LNCAP (cell line): ENCODE data around the gene CIRBP.

Source experiments
- TF ChIP-seq, protein P1 (sequence below): fragments of 450-650 bp; IDR thresholded peaks from 2 replicates; pipeline ENCODE4 v1.5.1; 2017; ENCODE audit warnings: mild to moderate bottlenecking

Gene CIRBP

DNA sequence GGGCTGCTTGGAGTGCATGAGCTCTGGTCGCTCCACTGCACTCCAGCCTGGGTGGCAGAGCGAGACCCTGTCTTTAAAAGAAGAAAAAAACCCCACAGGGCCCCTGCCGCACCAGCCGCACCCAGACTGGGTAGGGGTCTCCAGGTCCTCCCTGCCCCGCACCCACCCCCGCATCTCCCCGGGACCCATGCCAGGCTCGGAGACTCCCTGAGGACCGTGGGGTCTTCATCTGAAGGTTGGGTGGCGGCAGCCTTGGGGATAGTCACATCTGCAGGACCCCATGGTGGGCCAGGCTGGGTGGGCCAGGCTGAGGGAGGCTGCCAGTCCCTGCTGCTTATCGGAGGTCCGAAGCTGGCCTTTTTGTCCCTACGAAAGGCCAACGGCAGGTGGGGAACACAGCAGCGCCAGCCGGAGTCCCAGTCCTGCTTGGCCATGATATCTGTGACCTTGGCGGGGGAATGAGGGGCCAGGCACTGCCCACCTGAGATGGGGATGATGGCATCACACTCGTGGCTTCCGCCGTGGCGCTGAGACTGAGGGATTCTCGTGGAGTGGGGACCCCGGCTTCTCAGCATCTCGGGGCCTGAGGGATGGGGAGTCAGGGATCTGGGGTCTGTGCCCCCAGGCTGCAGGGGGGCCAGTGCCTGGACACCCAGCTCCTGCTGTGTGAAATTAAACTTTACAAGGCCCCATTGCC, 27.6 kb downstream of the CIRBP start:
- TF ChIP-seq, protein P1, sequence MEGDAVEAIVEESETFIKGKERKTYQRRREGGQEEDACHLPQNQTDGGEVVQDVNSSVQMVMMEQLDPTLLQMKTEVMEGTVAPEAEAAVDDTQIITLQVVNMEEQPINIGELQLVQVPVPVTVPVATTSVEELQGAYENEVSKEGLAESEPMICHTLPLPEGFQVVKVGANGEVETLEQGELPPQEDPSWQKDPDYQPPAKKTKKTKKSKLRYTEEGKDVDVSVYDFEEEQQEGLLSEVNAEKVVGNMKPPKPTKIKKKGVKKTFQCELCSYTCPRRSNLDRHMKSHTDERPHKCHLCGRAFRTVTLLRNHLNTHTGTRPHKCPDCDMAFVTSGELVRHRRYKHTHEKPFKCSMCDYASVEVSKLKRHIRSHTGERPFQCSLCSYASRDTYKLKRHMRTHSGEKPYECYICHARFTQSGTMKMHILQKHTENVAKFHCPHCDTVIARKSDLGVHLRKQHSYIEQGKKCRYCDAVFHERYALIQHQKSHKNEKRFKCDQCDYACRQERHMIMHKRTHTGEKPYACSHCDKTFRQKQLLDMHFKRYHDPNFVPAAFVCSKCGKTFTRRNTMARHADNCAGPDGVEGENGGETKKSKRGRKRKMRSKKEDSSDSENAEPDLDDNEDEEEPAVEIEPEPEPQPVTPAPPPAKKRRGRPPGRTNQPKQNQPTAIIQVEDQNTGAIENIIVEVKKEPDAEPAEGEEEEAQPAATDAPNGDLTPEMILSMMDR: no peak

DNA sequence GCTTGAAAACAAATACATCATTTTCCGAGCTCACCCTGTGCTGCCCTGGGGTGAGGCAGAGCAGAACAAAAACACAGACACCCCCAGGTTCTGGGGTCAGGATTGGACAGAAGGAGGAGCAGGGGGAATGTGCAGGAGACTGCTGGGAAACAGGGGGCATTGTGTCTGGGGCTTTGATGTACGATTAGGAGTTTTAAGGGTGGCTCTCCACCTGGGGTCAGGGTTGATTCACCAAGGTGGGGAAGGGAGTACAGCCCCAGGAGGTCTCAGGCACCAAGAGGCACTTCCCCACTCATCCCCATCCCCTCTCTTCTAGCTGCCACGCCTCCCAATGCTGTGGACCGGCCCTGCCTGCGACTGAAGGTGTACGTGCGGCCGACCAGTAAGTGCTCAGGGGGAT, 29.1 kb downstream of the CIRBP start:
- TF ChIP-seq, protein P1: no peak

DNA sequence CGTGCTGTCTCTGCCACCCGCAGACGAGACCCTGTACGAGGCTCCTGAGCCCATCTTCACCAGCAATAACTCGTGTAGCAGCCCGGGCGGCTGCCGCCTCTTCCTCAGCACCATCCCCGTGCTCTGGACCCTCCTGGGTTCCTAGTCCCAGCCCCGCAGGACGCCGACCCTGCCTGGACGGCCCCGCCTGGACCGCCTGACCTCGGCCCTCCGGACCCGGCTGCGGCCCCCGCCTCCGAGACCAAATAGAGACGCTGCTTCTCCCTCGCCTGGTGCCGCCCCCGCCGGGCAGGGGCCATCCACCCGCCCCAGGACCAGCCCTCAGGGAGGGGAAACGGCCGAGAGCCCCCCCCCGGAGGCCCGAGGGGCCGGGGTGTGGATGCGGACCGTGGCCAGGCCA, 30.7 kb downstream of the CIRBP start:
- TF ChIP-seq, protein P1: no peak

DNA sequence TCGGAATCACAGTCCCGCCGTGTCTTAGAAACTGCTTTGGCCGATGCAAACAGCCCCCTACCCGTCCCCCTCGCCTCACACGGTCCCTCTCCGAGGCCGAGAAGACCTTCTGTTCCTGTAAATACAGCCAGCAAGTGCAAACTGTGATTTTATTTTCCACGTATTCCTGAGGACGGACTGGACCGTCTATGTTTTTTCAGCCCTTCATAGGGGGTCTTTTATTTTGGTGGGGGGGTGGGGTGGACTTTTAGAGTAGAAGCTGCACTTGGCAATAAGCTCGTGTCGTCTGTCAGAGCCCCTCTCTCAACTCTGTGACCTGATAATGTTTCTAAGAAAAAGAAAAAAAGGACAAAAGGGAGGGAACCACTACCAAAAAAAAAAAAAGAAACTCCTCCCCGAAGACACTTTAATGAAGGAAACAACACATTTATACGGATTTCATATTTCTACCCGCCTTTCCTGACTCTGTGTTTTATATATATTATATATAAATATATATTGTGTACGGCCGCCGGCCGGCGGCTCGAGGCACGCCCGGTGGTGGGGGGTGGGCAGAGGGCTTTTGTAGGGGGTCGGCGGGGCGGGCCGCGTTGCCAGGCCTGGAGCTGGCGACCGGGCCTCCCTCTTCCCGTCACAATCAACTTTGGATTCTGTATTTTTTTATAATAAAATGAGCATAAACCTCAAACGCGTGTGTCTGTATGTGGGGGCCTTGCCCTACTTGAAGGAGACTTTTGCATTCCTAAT, 31.8 kb downstream of the CIRBP start:
- TF ChIP-seq, protein P1: no peak

DNA sequence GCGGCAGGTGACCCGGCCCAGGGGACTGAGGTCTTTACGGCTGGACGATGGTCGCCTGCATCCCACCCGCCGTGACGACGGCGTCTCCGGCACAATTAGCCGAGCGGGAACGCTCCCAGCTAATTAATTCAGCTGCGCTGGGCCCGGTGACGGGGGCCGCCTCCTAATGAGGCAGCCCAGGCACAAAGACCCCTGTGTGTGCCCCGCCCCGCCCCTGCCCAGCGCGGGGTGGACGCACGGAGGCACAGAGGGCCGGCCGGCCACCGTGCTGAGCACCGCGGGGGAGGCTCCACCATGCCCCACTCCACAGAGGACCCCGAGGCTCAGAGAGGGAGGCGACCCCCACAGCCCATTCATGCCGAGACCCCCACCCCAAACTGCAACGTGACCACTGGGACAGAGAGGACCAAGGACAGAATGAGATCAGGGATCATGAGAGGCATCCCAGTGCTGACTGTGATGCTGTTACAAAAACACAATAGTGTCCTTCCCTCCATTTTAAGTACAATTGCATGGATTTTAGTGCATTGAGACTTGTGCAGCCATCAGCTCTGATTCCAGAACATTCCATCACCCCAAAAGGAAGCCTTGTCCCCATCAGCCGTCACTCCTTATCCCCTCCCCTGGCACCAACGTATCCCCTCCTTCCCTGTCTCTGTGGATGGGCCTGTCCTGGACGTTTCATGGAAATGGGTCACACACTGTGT, 33.6 kb downstream of the CIRBP start:
- TF ChIP-seq, protein P1: no peak

DNA sequence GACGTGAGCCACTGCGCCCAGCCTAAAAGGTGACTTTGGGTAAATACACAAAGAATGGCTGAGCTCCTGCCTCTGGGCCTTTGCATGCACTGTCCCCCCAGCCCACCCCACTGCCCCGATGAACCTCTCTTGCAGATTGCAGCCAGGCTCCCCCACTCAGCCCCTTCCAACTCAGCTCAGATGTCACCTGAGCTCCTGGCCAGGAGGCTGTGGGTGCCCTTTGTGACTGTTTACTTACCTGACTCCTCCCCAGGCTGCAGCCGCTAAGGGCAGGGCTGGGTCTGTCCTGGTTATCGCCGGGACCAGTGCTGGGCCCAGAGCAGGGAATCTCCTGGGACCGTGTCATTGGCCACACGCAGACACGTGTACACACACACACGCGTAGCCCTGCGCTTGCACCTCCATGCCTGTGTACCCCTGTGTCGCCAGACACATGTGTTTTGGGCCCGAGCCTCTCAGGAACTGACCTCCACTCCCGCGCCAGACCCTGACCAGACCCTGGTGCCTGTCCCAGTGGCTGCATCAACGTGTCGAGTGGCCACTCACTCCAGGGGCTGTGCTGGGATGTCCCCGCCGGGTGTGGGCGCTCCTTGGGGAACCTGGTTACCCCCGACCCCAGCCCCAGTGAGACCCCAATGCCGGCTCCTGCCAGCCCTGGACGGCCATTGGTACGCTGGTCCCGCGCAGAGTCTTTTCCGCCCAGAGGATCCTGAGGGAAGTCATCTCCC, 35.2 kb downstream of the CIRBP start:
- TF ChIP-seq, protein P1: no peak

DNA sequence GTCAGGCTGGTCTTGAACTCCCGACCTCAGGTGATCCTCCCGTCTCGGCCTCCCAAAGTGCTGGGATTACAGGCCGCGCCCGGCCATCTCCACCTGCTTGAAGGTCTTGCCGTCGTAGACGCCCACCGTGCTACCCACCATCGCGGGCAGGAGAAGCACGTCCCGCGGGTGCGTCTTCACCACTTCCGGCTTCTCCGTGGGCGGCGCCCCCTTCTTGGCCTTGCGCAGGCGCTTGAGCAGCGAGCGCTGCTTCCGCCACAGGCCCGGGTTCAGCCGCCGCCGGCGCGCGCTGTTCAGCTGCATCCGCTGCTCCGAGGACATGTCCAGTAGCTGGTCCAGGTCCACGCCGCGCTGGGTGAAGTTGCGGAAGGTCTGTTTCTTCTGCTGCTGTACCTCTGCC, 38.2 kb downstream of the CIRBP start:
- TF ChIP-seq, protein P1: no peak
